CD4-positive, alpha-beta T cell treated with Interleukin-10 for 1 hour (primary cell): ENCODE results near the gene MARCHF6.
"Not testable (repeated sequence)": the region's sequence is repeated elsewhere in the genome, so short reads cannot be mapped to it uniquely, and the experiment has no call there.

ENCODE experiments used
- DNase-seq: peaks from one replicate; pipeline ENCODE4 v3.0.0-alpha.2; 2020

Gene MARCHF6

DNA sequence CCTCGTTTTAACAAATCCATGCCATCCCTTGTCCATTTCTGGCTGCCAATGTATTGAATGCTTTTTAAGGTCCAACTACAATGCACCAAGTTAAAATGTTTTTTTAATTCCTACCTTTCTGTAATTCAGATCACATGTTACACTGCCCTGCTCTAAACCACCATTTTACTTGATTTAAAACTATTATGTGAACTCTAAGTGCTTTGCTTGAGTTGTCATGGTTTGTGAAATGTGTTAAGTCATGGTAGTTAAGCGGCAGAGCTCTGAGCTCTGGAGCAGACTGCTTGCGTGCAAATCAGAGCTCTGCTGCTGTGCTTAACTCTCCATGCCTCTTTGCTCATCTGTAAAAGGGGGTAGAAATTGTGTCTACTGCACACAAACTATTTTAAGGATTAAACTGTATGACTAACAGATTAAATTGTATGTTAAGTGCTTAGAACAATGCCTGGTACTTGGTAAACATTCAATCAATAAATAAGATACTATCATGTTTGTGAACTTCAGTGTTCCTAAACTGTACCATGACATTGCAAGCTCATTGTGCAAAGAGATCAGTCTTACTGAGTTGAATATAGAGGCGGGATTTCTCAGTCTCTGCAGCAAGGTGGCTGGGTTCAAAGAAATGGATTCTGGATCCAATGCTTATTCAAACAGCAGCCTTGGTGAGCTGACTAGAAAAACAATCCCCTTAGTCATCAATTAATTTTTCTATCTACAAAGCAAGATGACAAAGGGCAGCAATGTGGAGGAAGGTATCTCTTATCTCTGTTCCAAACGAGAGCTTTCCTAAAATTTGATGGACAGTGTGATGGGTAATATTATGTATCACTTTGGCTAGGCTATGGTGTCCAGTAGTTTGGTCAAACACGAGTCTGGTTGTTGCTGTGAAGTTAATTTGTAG is 29.7 kb upstream of the MARCHF6 start:
- no peak for DNase-seq

DNA sequence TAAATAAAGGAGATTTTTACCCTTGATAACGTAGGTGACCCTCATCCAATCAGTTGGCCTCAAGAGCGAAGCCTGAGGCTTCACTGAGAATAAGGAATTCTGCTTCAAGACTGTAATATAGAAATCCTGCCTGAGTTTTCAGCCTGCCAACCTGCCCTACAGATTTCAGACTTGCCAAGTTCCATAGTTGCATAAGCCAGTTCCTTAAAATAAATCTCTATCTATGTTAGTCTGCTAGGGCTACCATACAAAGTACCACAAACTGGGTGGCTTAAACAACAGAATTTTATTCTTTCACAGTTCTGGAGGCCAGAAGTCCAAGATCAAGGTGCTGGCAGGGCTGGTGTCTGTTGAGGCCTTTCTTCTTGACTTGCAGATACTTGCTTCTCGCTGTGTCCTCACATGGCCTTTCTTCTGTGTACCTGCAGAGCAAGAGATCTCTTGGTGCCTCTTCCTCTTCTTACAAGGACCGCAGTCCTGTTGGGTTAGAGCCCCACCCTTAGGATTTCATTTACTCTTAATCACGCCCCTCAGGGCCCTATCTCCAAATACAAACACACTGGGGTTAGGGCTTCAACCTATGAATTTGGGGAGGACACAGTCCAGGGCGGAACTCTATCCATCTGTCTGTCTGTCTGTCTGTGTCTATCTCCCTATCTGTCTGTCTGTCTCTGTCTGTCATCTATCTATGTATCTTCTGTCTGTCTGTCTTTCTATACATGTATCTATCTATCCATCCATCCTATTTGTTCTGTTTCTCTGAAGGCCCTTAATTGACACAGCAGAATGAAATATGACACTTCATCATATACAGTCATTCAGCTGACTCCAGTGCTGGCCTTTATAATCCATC is 28.8 kb upstream of the MARCHF6 start:
- DNase-seq, result no peak

DNA sequence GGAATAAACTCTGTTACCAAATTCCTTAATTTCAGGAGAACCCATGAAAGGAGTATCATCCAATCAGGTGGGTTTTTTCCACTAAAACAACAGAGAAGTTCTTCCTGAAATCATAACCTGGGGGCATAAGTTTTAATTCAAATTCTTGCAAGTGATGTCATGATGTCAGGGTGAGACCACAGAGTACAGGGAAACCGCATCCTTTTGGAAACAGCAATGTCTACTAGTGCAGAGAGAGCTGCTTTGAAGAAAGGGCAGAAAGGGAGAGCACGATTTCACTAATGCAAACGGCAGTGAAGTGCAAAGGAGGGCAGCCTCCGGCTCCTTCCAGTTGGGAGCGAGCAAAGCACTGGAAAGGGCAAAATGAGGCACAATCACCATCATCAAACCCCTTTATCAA is 25.2 kb upstream of the MARCHF6 start:
- no peak for DNase-seq

DNA sequence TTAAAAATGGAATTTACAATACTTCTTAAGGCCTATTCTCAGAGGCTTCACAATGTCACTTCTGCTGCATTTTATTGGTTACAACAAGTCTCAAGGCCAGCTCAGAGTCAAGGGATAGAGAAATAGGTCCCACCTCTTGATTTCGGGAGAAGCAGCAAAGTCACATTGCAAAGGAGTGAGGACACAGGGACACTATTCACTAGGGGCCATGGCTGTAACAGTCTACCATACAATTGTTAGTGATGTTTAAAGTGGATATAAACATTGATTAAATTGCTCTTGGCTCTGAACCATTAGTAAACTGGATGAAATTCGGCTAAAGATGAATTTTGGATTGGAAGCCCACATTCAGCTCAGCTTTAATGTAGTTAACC is 24.1 kb upstream of the MARCHF6 start:
- DNase-seq, result no peak

DNA sequence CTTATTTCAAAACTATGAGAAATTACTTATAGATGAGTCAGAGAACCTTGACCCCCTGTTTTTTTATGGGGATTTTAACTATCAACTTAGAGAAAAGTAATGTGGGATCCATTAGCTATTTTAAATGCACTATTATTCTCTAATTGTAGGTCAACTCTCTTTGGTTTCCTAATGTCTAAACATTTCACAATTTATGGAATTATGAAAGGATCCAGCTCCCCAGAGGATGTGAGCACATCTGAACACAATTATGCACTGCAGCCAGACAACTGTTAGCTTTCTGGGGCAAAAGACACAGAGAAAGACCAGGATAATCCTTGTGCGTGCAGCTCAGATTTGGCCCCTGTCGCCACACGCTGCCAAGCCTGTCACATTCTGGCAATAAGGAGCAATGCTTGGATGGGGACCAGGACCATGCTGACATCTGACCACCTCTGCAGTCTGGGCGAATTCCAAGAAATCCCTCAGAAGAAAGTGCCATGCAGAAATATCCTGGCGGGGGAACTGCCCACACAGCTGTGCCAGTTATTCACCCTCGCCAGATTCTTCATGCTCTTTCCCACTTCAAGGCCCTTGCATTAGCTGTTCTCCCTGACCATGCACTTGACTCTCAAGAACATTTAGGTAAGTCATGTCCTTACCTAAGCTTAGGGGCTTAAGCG is 23.5 kb upstream of the MARCHF6 start:
- DNase-seq, result no peak

DNA sequence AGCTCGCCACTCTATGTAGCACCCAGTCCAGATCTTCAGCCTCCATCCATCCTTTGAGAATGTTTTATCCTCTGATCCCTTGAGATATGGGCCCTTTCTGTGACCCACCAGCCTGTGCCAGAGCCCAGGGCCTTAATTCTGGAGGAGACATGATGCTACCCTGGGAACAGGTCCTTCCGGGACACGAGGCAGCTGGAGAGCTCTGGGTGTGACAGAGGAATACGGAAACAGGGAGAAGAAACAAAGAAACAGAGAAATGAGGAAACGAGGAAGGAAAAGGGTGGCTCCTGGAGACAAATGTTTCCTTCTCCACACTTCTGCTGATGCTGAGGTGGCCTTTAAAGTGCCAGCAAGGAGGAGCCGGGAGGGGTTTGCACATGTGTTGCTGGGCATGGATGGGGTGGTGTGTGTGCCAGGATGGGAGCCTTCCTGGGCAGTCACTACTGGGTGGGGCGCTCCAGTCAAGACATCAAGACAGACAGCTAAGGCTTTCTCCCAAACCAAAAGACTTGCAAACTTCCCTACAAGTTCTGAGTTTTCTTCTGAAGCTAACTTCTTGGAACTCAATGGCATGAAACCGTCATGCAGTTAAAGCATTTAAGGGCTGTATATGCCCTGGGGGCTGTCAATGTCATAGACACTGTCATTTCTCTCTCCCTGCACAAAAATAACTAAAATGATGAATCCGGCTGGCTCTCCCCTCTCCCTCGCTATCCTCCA is 22.8 kb upstream of the MARCHF6 start:
- no peak for DNase-seq

DNA sequence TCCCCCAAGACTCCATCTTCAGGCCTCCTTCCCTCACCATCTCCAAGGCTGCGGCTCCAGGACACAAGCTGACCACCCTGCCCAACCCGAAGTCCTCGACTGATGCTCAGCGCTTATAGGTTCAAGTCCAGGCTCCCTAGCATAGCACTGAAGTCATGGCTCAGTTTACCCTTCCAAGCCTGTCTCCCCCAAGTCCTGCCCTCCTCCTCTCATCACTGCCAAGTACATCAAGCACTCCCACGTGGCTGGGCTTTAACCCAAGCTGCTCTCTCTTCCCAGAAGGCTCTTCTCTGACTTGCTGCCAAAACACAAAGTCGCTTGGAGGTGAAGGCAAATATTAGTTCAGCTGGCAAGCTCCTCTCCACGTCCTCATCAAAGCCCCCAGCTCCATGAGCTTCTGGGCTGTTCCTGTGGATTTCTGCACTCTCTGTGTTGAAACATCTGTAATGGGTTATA is 22.1 kb upstream of the MARCHF6 start:
- DNase-seq, result no peak

DNA sequence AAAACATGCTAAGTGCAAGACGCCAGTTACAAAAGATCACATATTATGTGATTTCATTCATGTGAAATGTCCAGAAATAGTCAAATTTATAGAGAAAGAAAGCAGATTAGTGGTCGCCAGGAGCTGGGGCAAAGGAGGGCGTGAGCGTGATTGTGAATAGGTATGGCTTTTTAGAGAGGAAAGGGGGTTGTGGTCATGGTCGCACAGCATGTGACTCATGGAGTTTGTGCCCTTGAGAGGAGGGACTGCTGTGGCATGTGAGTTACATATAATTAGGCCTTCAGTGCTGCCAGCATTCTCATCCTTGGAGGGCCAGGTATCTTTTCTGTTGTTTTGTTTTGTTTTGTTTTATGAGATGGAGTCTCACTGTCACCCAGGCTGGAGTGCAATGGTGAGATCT is 21.2 kb upstream of the MARCHF6 start:
- DNase-seq, result no peak

DNA sequence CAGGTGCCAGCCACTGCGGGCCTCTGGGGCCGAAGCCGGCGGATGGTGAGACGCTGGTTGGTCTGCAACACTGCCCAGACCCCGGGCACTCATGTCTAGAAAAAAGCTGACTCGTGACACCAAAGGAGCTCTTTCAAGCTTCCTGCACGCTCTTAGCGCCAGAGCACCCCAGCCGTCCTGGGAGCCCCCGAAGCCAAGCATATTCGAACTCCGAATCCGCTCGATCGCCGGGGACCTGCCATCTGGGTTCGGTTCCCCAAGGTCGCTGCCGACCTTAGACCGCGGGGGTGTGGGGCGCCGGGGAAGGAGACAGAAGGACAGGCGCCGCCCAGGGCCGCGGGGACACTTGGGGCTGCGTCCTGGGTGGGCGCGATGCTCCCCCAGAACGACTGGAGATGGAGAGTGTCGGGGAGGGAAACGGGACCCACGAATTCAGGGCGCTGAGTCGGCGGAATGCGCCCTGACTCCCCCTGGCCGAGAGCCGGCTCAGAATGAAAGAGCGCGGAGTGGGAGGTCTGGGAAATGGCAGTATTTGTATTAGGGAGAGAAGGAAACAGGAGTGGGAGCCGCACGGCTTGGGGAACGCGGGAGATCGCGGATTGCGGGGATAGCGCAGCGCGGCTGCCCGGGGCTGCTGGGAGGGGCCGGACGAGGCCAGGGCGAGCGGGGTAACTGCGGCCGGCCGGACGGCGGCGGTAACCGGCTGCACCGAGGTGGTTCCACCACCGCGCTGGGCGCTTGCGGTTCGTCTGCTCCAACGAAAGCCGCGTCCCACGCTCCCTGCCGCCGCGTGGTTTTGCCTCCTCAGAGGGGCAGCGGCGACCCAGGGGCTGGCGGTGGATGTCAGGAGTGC is 20.1 kb upstream of the MARCHF6 start:
- no peak for DNase-seq

DNA sequence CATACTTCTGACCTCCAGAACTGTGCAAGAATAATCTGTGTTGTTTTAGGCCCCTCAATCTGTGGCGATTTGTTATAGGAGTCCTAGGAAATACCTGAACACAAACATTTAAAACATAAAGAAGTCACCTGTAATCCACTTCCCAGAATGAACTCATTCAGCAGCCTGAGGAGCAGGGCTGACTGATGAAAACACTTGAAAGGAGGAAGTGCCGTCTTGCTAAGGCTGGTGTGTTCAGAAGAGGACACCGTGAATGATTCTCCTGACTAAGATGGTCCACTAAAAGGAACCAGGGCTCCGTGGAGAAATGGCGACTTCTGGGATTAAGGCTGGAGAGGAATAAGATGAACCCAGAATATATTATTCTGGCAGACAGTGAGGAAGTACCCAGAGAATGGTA is 18.7 kb upstream of the MARCHF6 start:
- no peak for DNase-seq

DNA sequence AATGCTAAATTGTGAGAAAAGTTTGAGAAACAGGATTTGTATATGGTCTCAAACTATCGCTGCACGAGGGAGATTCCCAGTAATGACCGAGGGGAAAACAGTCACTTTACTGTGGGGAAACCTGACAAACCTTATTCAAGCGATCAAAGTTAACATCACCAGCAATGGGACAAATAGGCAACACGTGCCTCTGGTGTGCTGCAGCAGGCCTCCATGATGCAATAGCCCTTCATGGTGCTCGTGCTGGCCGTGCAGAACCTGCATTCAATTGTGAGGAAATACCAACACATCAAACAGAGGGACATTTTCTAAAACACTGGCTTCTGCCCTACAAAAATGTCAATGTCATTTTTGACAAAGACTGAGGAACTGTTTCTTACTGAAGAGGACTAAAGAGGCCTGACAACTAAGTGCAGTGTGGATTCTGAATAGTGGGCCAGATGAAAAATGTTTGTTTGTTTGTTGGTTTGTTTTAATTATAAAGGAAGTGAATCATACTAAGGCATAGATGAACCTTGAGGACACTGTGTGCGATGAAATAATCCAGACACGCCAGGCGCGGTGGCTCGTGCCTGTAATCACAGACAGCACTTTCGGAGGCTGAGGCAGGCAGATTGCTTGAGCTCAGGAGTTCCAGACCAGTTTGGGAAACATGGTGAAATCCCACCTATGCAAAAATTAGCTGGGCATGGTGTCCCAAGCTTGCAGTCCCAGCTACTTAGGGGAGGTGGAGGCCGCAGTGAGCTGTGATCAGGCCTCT is 17.6 kb upstream of the MARCHF6 start:
- no peak for DNase-seq

DNA sequence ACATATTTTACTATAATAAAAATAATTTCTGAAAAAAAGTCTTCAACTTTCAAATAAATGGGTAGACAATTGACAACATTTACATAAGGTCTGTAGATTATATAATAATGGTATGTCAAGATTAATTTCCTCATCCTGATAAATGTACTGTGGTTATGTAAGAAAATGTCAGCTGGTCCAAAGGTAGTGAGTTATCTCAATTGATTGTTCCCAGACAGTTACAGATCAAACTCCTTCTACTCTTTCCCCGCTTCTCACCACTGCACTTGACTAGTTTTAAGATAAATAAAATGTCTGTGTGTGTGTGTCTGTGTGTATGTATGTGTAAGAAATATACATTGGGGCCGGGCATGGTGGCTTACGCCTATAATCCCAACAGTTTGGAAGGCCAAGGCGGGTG is 16.4 kb upstream of the MARCHF6 start:
- DNase-seq, result no peak

DNA sequence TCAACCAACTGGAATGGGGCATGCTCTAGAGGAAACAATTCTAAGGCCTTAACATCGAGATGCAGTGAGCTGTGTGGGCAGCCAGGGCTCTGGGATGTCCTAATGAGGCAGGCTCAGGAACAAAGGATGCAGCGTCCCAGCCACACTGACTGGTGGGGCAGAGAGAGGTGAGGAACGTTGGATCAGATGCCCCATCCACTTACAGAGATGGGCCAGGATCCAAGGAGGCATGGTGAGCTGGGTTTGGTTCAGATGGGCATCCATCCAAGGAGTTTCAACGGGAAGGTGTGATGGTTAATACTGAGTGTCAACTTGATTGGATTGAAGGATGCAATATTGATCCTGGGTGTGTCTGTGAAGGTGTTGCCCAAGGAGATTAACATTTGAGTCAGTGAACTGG is 15.5 kb upstream of the MARCHF6 start:
- DNase-seq, result no peak

DNA sequence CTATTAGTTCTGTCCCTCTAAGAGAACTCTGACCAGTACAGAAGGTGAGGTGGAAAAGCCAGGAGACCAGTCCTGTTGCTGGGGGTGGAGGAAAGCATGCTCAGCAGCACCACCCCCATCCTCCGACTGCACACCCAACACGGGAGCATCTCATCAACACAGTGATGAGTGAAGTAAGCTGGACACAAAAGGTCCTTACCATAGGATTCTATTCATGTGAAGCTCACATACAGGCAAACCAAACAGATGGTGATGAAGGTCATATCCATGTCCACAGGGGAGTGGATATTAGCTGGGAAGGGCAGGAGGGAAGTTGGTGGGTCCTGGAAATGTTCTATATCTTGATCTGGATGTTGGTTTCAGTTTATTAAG is 14.8 kb upstream of the MARCHF6 start:
- no peak for DNase-seq

DNA sequence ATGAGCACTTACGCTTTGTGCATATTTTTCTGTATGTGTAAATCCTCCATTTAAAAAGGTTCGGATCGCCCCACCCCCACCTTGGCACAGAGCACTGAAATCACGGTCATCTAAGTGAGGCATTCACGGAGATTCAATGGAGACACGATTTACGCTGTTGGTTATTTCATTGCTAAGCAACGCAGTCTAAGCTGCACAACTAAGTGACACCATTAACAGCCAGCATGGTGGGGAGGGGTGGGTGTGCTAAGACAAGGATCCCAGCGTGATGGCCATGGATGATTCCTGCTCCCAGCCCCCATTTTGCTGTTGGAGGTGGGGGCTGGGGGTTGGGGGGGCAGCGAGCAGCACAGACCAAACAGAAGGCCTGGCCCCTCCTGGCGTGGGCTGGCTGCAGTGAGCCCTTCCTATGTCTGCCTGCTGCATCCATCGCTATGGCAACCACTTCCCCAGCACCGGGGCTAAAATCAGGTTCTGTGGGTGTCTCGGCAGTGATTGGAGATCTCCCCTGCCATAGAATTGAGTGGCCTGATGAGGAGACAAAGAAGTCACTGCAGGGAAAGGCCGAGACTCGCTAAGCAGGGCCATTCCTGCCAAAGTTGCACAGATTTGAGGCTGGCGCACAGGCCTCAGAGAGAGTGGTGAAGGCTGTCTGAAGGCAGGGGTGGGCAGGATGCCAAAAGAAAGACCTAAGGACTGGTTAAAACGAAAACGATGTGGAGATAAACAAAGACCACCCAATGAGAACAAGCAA is 14.3 kb upstream of the MARCHF6 start:
- DNase-seq, result no peak

DNA sequence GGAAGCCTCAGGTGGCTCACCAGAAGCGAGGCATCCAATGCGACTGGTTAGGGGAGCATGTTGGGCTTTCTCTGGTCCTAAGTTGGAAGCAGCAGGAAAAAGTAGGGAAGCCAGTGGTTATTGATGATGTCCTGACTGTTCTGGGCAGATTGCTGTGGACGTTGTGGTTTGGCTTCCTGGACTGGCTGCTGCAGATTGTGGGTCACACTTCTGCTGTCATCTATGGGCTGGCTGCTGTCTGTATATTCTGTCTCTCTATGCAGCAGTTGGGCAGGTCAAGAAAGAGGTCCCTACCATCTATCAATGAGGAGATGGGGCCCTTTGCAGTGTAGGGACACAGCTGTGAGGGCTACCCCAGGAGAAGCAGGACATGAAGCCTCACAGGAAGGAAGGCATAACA is 13.5 kb upstream of the MARCHF6 start:
- no peak for DNase-seq

DNA sequence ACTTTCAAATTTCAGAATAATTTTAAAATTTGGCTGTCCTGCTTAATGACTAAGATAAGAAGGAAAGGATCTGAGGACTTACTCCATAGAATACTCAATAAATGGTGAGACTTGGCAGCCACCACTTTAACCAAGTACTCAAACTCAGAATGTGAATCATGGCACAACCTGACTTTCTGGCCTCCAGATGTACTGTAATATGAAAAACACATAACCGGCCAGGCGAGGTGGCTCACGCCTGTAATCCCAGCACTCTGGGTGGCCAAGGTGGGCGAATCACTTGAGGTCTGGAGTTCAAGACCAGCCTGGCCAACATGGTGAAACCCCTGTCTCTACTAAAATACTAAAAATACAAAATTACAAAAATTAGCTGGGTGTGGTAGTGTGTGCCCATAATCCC is 10.0 kb upstream of the MARCHF6 start:
- DNase-seq, result no peak

DNA sequence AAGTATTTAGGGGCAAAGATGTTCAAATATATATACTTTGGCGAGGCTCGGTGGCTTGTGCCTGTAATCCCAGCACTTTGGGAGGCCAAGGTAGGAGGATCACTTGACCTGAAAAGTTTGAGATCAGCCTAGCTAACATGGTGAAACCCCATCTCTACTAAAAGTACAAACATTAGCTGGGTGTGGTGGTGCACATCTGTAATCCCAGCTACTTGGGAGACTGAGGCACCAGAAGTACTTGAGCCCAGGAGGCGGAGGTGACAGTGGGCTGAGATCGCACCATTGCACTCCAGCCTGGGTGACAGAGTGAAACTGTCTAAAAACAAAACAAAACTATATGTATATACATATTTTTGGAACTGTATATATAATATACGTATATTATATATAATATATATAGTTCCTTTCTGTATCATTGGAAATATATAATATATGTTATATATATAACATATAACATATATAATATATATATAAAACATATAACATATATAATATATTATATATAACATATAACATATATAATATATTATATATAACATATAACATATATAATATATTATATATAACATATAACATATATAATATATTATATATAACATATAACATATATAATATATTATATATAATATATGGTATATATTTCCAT is 8.9 kb upstream of the MARCHF6 start:
- DNase-seq, result not testable (repeated sequence)

DNA sequence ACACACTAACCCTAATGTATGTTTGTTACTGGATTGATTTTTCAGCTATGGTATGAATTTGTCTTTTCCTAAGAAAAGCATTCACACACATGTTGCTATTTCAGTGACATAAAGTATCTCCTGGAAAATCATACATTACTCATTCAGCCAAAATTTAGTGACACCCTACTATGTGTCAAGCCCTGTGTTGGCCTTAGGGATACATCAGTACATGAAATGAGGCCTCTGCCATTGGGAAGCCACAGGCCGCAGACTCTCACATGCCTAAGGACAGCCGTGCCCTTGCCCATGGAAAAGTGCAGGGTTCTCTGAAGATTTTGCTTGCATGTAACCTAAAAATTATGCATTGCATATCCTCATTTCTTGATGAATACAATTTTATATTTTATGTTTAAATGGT is 5.2 kb upstream of the MARCHF6 start:
- no peak for DNase-seq
